ENCODE measurements around the gene CIAO2A.

Gene CIAO2A

GRCh38 chr15:64134345-64134829 is 40.7 kb upstream of the CIAO2A start:
- no peak overlapping the region for H3K27ac ChIP-seq
- TF ChIP-seq ZFX (IDR thresholded peaks at IDR 0.05; ENCODE audit: borderline replicate concordance), result no peak
- no peak for TF ChIP-seq CTCF (IDR thresholded peaks at IDR 0.05)

- TF ChIP-seq ZFX (IDR thresholded peaks at IDR 0.05; ENCODE audit: borderline replicate concordance) (no peak), CTCF (IDR thresholded peaks at IDR 0.05) (no peak)
- H3K27ac ChIP-seq, result no peak overlapping the region
These were observed 40.1 kb upstream of the CIAO2A start for GRCh38 chr15:64133623-64134344.

DNA sequence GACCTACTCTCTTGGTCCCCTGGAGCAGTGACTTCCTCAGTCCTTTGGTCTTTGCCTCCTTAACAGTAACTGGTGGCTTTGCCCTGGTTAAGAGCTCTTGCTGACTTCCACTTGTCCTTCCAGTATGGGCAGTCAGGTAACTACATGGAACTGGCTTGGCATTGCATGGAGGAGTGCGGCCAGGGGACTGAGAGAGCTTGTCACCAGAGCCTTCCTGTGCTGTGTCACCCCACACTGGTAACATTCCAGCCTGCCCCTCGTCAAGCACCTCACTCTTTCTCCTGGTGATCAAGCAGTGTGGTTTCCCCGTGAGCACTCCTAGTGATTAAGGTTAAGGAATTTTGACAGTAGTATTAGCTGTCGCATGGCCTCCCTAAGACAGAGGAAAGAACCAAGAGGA is 38.6 kb upstream of the CIAO2A start:
- no peak for TF ChIP-seq CTCF (IDR thresholded peaks at IDR 0.05)
- H3K27ac ChIP-seq, result no peak overlapping the region

GRCh38 chr15:64131547-64131946 is 37.9 kb upstream of the CIAO2A start:
- TF ChIP-seq ZFX (IDR thresholded peaks at IDR 0.05; ENCODE audit: borderline replicate concordance) (no peak), CTCF (IDR thresholded peaks at IDR 0.05) (no peak)
- H3K27ac ChIP-seq, result no peak overlapping the region

DNA sequence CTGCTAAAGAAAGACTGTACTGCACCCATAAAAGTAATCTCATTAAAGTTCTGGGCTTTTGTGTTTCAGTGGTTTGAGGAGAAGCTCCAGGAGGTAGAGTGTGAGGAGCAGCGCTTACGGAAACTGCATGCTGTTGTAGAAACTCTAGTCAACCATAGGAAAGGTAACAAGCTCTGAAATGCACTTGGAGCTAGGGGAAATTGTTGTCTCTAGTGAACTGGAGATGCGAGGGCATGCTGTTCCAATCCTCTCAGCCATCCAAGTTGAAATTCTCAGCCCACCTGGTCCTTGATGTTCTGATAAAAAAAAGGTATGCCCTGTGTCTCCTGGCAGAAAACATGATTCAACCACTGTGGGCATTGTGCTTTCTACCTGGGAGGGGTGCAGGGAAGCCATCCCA is 36.5 kb upstream of the CIAO2A start:
- TF ChIP-seq ZFX (IDR thresholded peaks at IDR 0.05; ENCODE audit: borderline replicate concordance), result no peak
- no peak for TF ChIP-seq CTCF (IDR thresholded peaks at IDR 0.05)
- H3K27ac ChIP-seq, result no peak overlapping the region

DNA sequence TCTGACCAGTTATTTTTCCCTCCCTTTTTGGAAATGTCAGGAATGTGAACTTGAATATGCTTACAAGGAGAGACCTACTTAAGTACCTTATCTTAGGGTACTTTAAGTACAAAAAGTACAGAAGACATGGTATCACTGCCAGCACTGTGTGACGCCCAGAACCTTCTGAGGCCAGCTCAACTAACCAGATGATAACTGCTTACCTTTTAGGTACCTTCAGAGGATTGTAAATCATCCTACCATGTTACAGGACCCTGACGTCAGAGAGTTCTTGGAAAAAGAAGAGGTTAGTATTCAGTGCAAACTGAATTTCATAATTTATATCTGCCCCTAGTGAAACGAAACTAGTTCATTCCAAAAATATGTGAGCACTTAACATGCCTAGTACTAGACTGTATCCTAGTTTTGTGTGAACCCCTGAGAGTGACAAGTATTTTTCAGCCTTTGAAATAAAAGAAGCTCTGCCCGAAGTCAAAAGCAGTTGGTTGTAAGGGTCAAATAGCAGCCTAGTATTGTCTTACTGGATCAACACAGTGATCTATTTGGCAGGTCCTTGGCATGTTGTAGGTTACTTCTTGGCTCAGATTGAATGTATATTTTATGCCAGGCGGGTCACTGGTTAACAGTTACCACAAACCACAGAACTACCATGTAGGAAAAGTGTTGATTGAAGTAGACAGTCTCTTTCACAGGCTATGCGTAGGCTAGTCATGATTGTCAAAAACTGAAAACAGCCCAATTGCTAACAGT is 34.1 kb upstream of the CIAO2A start:
- no peak overlapping the region for H3K27ac ChIP-seq
- TF ChIP-seq CTCF (IDR thresholded peaks at IDR 0.05) (no peak), ZFX (IDR thresholded peaks at IDR 0.05; ENCODE audit: borderline replicate concordance) (no peak)

DNA sequence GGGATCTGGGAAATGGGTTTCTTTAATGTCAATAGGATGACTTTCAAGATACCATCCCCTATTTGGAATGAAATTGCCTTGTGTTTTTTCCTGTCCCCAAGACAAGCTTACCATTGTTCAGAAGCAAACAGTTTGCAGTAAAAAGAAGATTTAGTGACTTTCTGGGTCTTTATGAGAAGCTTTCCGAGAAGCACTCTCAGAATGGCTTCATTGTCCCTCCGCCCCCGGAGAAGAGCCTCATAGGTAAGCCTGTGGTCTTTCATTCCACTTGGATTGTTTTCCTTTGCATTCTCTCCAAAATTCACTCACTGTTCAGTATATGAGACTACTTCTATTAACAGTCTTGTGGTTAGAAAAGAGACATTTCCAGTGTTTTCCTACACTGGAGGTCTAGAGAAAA is 32.3 kb upstream of the CIAO2A start:
- no peak overlapping the region for H3K27ac ChIP-seq
- TF ChIP-seq ZFX (IDR thresholded peaks at IDR 0.05; ENCODE audit: borderline replicate concordance) (no peak), CTCF (IDR thresholded peaks at IDR 0.05) (no peak)
